OCI-M2 (cell line): ENCODE data around the gene ADSL.

Experiments
- DNase-seq: peaks from one replicate; lab custom pipeline; 2025; ENCODE audit not compliant: unreplicated experiment; lab: John Stamatoyannopoulos, UW

Gene ADSL

DNA sequence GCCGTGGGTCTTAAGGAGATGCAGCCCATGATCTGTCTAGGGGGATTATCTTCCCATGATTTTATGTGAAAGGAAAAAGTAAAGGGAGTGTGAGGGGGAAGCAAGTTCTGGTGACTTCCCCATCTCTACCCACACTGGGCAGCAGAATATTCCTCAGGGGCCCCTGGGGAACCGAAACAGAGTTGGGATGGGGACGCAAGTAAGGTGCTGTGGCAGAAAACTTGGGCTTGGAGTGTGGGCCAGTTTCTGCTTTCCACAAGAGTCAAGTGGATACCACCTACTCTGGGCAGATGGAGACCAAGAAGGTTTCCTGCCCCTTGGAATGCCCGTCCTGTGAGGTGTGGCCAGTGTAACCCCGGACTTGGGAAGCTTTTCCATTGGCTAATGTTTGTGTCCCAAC is 88.4 kb downstream of the ADSL start:
- no peak for DNase-seq

DNA sequence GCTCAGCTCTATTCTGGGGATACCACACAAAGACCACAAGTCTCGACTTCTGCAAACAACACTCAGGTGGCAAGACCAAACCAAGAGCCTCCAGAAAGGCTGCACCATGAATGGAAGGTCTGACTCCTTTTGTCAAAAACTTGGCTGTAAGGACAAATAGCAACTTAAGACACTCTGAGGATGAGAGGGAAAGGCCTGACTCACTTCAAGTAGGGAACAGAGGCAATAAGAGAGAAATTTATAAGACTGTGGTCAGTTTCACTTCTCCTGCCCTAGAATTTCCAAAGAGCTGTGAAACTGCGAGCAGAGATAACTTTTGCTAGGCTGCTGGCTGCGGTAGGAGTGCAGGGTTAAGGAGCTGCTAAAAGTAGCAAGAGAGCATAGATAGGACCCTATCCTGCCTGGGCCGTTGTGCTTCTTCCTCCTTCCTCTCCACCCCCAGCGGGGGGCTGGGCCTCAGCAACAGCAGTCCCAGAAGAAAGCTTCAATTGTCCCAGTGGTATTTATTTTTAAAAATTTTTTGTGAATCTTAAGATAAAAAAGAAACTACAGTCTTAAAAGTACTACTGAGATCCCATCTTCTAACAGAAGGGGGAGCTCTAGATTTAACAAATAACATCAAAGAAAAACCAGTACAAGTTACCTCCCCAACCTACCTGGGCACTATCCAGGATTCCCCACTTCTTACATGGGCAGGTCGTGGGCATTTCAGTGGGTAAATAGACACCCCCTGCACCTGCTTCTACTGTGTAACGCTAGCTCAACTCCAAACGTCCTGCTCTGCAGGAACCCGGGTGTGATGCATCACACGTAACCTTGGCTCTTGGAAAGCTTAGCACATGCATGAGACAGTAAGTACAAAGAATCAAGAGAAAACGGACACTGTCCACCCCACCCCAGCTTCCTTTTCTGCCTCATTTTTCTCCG is 90.5 kb downstream of the ADSL start:
- peak; percentile 87 for DNase-seq
